A673 (cell line): ENCODE measurements around the gene ZNHIT1. TPM values are rescaled to one million over a fixed set of nuclear protein-coding genes. Genes with fewer than 3 reads are reported as not detected.

ENCODE experiments used
- BruUV-seq: library from RNA; stranded (reverse); fragments of 400-500 nt; replicated peaks from 2 replicates; lab custom pipeline; 2021; lab: Mats Ljungman, UMichigan
- CTCF ChIA-PET: fragments of 300-600 bp; sonication (Branson Sonifier 250); formaldehyde crosslinking; loops from one replicate; lab custom pipeline; 2022; ENCODE audit warnings: antibody characterized with exemption; lab: Charles Lee
- POLR2A ChIA-PET: fragments of 300-600 bp; sonication (Branson Sonifier 250); formaldehyde crosslinking; loops from one replicate; lab custom pipeline; 2022; ENCODE audit warnings: antibody characterized with exemption; ENCODE audit not compliant: low non-redundant PET; lab: Charles Lee
- DNase-seq: peaks from one replicate; pipeline ENCODE4 v3.0.0-alpha.2; 2015; ENCODE audit warnings: low spot score
- H3K27ac ChIP-seq: fragments of 200-600 bp; sonication (generic); 2 replicates; pipeline ENCODE4 v1.5.1; 2016; ENCODE audit warnings: mixed run types, low read depth, mild to moderate bottlenecking, mixed read lengths, antibody characterized with exemption, low read length; ENCODE audit not compliant: poor library complexity, severe bottlenecking
- H3K27me3 ChIP-seq: fragments of 200-600 bp; sonication (generic); replicated peaks from 2 replicates; pipeline ENCODE4 v1.6.1; 2017; ENCODE audit warnings: mixed run types, low read depth, mild to moderate bottlenecking, mixed read lengths, antibody characterized with exemption, low read length; ENCODE audit not compliant: insufficient read depth, poor library complexity
- H3K36me3 ChIP-seq: fragments of 200-600 bp; sonication (generic); 2 replicates; pipeline ENCODE4 v1.6.1; 2016; ENCODE audit warnings: mixed run types, mild to moderate bottlenecking, mixed read lengths, antibody characterized with exemption, low read length; ENCODE audit not compliant: insufficient read depth, poor library complexity, severe bottlenecking
- H3K4me1 ChIP-seq: fragments of 200-600 bp; sonication (generic); 2 replicates; pipeline ENCODE4 v1.6.1; 2017; ENCODE audit warnings: mixed run types, mild to moderate bottlenecking, mixed read lengths, antibody characterized with exemption, low read length; ENCODE audit not compliant: insufficient read depth, poor library complexity, severe bottlenecking
- H3K4me3 ChIP-seq: fragments of 200-600 bp; sonication (generic); 2 replicates; pipeline ENCODE4 v1.5.1; 2016; ENCODE audit warnings: low read depth, mixed run types, mild to moderate bottlenecking, mixed read lengths, low read length; ENCODE audit not compliant: poor library complexity, severe bottlenecking
- H3K9me3 ChIP-seq: fragments of 200-600 bp; sonication (generic); 2 replicates; pipeline ENCODE4 v1.6.1; 2016; ENCODE audit warnings: mixed run types, low read depth, mild to moderate bottlenecking, mixed read lengths, antibody characterized with exemption, low read length; ENCODE audit not compliant: poor library complexity, severe bottlenecking
- CTCF ChIP-seq: fragments of 300-800, 200-600 bp; sonication (generic); conservative IDR thresholded peaks from 2 replicates; pipeline ENCODE4 v1.5.1; 2017; ENCODE audit warnings: low read depth, mild to moderate bottlenecking, antibody characterized with exemption, low read length, moderate library complexity, mixed read lengths
- EZH2 ChIP-seq: fragments of 200-600 bp; sonication (generic); IDR thresholded peaks from 2 replicates; pipeline ENCODE4 v1.6.1; 2017; ENCODE audit warnings: borderline replicate concordance, low read depth, mild to moderate bottlenecking, mixed read lengths, antibody characterized with exemption, low read length; ENCODE audit not compliant: poor library complexity, severe bottlenecking
- intact Hi-C: fragments of 100-400 bp; cut with micrococcal nuclease; formaldehyde crosslinking; loops from one replicate; pipeline ENCODE4 v1.10.0; 2022; ENCODE audit not compliant: unreplicated experiment
- total RNA-seq: library from RNA; stranded (reverse); gene quantifications from 2 replicates; pipeline ENCODE4 v1.2.3, GENCODE V29; 2021

The ZNHIT1 gene
- total RNA-seq, 1 experiment from 2014 or later, result 65.1 TPM

- no peaks in the 10 kb centered on the region for H3K9me3 ChIP-seq
- H3K36me3 ChIP-seq, result peaks cover 8% of the 10 kb centered on the region
- intact Hi-C loops, result no loop called here
- TF ChIP-seq EZH2, result no peak
- no peak for TF ChIP-seq CTCF
- no TSS peak for BruUV-seq
- ChIA-PET POLR2A (no interaction called here), CTCF (no interaction called here)
- H3K27ac ChIP-seq, result no peak overlapping the region
- no peak for DNase-seq
- H3K4me3 ChIP-seq, result no peak overlapping the region
- no peaks in the 10 kb centered on the region for H3K4me1 ChIP-seq
- H3K27me3 ChIP-seq, result no peaks in the 10 kb centered on the region
These were observed 5.6 kb downstream of the ZNHIT1 start for GRCh38 chr7:101223528-101223927.

DNA sequence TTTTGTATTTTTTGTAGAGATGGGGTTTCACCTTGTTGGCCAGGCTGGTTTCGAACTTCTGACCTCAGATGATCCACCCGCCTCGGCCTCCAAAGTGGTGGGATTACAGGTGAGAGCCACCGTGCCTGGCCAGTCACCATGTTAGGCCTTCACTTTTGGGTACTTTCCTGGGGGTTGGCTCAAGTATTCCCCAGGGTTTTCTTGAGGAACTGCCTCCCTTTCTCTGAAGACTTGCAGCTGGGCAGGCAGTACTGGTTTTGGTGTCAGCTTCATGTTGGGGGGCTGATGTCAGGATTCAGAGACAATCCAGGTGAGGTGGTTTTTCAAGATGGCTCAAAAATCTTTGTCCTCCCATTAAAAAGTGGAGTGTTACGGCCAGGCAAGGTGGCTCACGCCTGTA lies 7.7 kb downstream of the ZNHIT1 start:
- ChIA-PET CTCF (no interaction called here), POLR2A (no interaction called here)
- H3K4me3 ChIP-seq, result no peak overlapping the region
- no peak for TF ChIP-seq CTCF
- no peak for TF ChIP-seq EZH2
- H3K27ac ChIP-seq, result no peak overlapping the region
- H3K27me3 ChIP-seq, result no peaks in the 10 kb centered on the region
- H3K4me1 ChIP-seq, result no peaks in the 10 kb centered on the region
- intact Hi-C loops, result no loop called here
- peaks cover 8% of the 10 kb centered on the region for H3K36me3 ChIP-seq
- no TSS peak for BruUV-seq
- H3K9me3 ChIP-seq, result no peaks in the 10 kb centered on the region
- DNase-seq, result no peak

- Histone ChIP-seq H3K36me3 (peaks cover 8% of the 10 kb centered on the region), H3K27me3 (no peaks in the 10 kb centered on the region), H3K4me1 (no peaks in the 10 kb centered on the region), H3K4me3 (no peak overlapping the region), H3K27ac (no peak overlapping the region), H3K9me3 (no peaks in the 10 kb centered on the region)
- ChIA-PET CTCF (no interaction called here), POLR2A (no interaction called here)
- intact Hi-C loops, result no loop called here
- no peak for DNase-seq
- BruUV-seq, result no TSS peak
- TF ChIP-seq CTCF, result no peak
- no peak for TF ChIP-seq EZH2
These were observed 8.8 kb downstream of the ZNHIT1 start for GRCh38 chr7:101226721-101227120.
